Non-pigmented ciliary epithelial cell (primary cell): ENCODE measurements around the gene SEC62.

Source experiments
- DNase-seq: peaks from one replicate; pipeline ENCODE4 v3.0.0-alpha.2; 2010; ENCODE audit warnings: low read depth

The SEC62 gene

DNA sequence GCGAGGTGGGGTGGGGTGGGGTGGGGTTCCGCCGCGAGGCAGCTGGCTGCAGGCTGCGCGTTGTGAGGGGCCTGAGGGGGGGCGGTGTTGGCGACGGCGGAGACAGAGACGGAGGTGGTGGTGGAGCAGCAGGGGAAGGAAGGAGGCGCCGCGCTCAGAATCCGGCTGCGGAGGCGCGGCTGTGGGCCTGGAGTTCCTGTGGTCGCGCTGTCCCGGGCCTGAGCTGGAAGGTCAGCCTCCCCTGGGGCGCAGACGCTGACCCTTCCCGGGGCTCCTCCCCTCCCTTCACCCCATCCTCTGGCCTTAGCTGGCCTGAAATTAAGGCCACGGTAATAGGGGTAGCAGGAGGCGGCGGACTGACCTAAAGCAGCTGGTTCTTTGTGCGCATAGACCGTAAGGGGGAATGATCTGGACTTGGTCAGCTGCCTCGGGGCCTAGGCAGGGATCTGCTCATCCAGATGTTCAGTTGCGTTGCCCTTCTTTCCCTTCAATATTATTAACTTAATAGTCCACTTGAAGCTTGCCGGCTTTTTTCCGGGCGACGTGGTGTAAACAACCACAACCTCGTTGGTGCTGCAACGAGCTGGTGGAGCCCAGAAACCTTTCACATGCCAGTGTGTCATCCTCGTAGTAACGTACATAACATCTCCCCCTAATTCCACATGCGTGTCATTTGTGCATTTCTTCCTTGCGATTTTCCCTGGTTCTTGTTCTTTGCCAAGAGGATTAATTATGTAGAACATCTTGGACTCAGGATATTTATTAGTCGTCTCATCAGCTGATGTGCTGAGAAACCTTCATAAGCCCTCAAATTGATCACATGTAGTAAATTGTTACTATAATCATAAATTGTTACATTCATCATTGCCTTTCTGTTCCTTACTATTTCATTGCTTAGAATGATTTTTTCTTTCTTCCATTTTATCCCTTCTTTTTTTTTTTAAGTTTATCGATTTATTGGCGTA, 626 bp downstream of the SEC62 start:
- DNase-seq = no peak

GRCh38 chr3:169968224-169968885, 1.7 kb downstream of the SEC62 start:
- DNase-seq = no peak

DNA sequence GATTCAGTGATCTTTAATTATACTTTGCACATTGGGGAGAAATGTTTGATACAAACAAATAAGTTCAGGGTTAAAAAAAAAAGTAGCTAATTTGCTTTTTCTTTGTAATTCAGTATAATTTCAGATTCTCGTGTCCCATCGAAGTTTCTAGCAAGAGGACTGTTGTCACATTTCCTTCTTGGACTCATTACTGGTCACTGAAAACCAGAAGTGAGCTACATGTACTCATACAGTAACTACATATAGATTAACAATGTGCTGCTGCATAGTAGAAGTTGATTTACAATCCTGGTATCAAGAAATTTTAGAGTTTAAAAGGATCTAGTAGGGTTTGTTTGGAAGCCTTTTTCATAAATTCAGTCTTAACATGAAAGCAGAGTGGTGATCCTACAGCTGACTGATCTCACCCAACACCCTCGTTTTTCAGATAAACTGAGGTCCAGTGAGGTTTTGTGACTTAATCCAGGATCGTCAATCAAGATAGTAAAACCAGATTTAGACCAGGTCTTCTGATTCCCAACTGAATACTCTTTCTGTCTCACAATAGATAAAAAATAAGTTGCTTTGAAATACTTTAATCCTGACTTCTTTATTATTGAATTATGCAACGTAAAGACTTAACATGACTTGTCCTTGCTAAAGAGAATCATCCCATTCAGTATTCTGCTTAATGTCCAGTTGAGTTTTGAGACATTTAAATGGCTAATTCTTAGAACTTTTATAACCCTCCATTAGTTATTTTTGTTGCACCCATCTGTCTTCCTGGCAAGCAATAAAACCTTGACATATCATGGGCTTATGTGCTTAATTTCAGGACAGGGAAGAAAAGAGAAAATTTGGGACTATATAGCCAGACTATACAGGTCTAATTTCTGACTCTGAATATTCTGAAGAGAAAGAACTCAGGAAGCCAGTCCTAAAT, 2.8 kb downstream of the SEC62 start:
- no peak for DNase-seq

- no peak for DNase-seq
These were observed 4.2 kb downstream of the SEC62 start for GRCh38 chr3:169970847-169971246.

GRCh38 chr3:169971522-169971921, 4.9 kb downstream of the SEC62 start:
- no peak for DNase-seq

- no peak for DNase-seq
These were observed 13.4 kb downstream of the SEC62 start for GRCh38 chr3:169980055-169980454.

DNA sequence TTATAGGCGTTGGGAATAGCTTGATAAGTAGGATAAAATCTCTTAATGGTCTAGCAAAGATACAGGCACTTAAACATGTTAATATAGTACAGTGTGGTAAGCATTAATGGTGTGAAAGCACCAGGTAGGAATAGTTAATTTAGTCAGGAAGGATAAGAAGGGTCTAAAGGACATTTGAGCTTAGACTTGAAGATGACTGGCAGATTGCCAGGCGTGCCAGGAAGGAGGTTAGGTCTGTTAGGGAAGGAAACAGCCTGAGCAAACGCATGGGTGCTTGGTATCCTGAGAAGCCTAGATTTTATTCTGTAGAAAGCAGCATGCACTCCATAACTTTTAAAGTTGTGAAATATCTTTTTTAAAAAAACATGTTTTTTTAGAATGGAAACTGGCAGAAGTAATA, 17.7 kb downstream of the SEC62 start:
- no peak for DNase-seq

DNA sequence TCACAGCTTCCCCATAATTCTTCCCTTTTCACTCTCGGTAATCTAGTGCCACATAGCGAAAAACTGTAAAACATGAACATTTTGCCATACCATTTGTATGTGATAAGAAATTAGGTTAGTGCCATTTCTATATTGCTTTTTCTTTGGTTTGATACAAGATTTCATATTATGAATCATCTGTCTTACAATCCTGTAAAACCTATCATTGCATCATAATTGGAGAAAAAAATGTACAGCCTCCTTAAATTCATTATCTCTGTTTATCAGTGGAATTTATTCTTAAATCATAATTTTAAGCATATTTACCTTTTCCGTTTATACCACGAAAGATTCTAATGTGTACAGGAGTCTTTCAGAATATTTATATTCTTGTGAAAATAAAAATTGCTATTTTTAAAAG, 23.8 kb downstream of the SEC62 start:
- no peak for DNase-seq

- DNase-seq = no peak
These were observed 25.5 kb downstream of the SEC62 start for GRCh38 chr3:169992156-169992555.

- DNase-seq = no peak
These were observed 26.2 kb downstream of the SEC62 start for GRCh38 chr3:169992781-169993180.

DNA sequence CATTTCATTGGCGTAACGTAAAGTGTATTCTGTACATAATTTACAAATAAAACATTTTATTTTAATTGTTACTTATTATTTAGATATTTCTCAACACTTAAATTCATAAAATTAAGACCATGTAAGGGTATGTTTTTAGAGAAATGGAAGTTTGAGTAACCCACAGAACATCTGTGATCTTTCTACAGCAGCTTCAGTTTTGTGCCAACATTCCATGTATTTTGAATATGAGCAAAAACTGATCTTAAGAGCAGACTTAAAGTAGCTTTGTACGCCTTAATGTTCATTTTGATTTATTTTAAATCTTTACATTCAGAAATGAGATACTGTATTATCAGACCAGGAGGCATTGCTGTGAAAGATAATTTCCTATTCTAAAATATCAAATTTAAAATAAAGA, 27.2 kb downstream of the SEC62 start:
- no peak for DNase-seq

GRCh38 chr3:169996063-169996462, 29.5 kb downstream of the SEC62 start:
- DNase-seq = no peak

DNA sequence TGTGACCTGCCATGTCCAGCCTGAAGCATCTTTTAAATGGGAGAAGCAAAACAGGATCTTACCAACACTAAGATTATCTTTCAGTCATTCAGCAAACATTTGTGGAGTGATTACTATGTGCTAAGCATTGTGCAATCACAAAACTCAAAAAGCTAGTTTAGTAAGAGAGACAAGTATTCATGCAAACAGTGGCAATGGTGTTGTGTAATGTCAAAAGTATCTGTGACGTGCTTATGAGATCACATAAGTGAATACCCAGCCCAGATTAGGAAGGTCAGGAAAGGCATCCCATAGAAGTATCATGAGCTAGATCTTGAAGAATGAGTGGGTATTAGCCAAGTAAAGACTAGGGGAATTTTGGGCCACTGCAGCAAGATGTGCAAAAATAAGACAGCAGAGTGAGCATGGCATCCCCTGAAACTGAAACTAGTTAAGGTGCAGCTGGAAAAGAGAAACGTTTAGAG, 32.1 kb downstream of the SEC62 start:
- DNase-seq = peak; percentile 89

DNA sequence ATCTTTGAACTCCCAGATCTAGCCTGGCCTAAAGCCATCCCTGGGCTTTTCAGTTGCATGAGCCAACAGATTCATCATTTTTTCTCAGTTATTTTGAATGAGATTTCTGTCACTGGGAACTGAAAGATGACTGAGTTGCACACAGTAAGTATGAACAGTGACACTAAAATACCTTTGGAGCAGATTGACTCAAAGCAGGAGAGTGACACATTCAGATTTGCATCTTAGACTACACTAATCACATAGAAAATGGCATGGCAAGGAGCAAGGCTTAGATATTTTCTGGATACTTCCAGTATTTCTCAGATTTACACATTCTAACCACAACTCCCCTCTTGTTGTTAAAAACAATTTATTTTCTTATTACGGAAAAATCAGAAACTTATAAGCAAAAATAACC, 32.8 kb downstream of the SEC62 start:
- no peak for DNase-seq

DNA sequence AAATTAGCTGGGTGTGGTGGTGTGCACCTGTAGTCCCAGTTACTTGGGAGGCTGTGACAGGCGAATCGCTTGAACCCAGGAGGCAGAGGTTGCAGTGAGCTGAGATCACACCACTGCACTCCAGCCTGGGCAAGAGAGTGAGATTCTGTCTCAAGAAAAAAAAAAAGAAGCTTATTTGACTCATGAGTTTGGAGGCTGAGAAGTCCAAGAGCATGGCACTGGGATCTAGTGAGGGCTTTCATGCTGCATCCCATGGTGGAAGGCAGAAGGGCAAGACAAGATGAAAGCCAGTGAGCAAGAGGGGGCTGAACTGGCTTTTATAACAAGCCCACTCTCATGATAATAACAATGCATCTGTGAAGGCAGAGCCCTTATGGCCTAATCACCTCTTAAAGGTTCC, 33.4 kb downstream of the SEC62 start:
- no peak for DNase-seq

DNA sequence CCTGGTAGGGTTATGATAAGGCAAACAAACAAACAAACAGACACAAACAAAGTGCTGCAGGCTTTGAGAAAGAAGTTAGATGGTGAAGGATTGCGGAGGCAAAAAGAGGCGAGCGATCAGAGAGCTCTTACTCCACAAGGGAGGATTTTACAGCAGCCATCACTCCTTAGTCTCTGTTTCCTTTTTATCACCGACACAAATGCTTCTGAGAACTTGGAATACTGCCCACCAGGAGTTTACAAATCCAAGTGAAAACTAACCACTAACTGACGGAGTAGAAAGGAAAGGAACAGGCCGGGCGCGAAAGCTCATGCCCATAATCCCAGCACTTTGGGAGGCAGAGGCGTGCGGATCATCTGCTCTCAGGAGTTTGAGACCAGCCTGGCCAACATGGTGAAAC, 35.6 kb downstream of the SEC62 start:
- DNase-seq = no peak

DNA sequence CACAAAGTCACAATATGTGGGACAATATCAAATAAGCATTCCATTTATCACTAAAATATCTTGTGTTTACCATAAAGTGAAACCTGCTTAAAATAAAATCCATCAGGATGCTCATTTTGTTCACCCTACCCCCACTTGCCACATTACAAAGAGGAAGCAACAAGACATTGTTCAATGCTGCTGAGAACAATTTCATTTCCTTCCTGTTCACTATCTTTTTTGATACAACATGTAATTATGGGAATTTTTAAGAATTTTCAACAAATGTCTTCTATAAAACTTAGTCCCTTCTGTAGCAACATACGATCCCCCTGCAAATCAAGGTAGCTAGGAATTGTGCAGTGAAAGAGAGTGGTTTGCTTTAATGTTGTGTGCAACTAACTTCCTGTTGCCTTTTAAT, 36.3 kb downstream of the SEC62 start:
- no peak for DNase-seq

DNA sequence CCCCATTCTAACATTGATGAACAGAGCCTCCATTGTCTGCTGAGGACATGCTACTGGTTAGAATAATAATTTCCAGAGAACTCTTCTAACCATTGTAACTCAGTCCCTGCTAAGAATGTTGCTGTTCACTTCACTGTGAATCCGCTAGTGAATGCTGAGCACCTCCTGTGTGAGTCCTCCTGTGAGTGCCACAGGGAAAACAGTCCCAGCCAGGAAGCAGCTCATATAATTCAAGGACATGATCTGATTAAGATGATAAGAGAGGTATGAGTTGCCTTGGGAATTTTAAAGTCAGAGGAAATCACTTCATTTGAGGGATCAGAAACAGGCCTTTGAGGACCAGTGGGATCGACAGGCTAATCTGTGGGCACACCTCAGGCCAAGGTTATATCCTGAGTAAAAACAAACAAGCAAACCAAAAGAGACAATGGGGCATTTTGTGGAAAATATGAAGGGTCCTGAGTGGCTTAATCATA, 37.3 kb downstream of the SEC62 start:
- no peak for DNase-seq

DNA sequence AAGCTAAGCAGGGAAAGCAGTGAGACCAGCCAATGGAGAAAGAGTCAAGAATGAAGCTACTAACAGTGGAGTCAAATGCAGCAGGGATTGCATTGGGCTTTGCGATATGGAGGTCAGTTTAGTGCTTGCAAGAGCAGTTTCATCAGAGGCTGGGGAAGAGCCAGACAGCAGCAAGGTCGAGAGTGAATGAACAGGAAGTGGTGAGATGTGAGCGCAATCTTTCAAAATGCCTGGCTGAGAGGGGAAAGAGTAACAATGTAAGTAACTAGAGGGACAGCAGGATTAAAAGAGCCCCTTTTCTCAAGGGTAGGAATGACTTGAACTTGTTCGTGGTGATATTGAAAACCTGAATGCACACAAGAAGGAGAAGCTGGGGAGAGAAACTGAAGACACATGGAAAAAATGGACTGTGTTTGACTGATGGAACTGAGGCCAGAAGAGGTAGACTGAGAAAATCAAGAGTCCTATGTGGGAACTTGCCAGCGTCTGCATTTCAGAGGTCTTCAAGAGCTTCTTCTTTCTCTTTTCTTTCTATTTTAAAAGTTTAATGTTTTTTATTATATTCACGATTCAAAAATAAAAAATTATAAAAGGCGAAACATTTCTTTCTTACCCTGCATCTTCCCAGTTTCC, 40.5 kb downstream of the SEC62 start:
- DNase-seq = peak; percentile 38

GRCh38 chr3:170010498-170010897, 43.9 kb downstream of the SEC62 start:
- DNase-seq = no peak

GRCh38 chr3:170012683-170013400, 46.2 kb downstream of the SEC62 start:
- DNase-seq = no peak
